Central memory CD8-positive, alpha-beta T cell (primary cell): ENCODE results near the gene MRPL24.
A peak's percentile ranks its signal among the peaks of the same experiment; 100 is the strongest.

Experiments
- ATAC-seq: fragments of 150-1000 bp; cut with Tn5 transposase; replicated peaks from 2 replicates; pipeline ENCODE4 v1.10.0; 2022; ENCODE audit warnings: mild to moderate bottlenecking, moderate FRiP score, moderate number of reproducible peaks; ENCODE audit not compliant: poor library complexity, severe bottlenecking; ENCODE audit errors: extremely low read depth
- DNase-seq, 2 donors: peaks; one replicate each; pipeline ENCODE4 v3.0.0; 2021; ENCODE audit warnings: low spot score in 2 of 2
- H3K27ac Mint-ChIP-seq: one replicate; pipeline ENCODE4 v1.8.0; 2022; ENCODE audit warnings: low read depth, mild to moderate bottlenecking, moderate library complexity, mixed read lengths
- H3K27me3 Mint-ChIP-seq: one replicate; pipeline ENCODE4 v1.8.0; 2022; ENCODE audit warnings: mixed read lengths
- H3K36me3 Mint-ChIP-seq: one replicate; pipeline ENCODE4 v1.8.0; 2022; ENCODE audit warnings: mild to moderate bottlenecking, moderate library complexity, mixed read lengths; ENCODE audit not compliant: insufficient read depth
- H3K4me1 Mint-ChIP-seq: one replicate; pipeline ENCODE4 v1.8.0; 2022; ENCODE audit warnings: mixed read lengths
- H3K4me3 Mint-ChIP-seq: one replicate; pipeline ENCODE4 v1.8.0; 2022; ENCODE audit warnings: mild to moderate bottlenecking, moderate library complexity, mixed read lengths
- H3K9me3 Mint-ChIP-seq: one replicate; pipeline ENCODE4 v1.8.0; 2022; ENCODE audit warnings: mixed read lengths

MRPL24 gene

DNA sequence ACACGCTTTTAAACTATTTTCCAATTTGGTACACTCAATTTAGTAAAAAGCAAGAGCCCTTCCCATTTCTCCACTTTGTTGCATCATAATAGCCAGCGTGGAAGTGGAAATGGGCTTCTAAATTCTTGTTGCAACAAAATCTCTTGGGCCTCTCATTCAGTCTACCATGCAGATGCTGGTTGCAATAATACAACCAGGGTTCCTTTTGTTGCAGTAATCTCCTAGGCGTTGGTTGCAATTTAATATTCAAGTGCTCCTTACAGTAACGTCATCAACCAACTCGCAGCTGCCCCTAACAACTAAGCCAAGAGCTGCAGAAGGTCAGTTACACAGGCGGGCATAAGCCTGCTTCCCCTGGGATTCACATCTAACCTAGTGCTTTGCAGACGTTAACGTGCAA lies 13.3 kb upstream of the MRPL24 start:
- H3K36me3 Mint-ChIP-seq, result peaks cover 12% of the 10 kb centered on the region
- no peak overlapping the region for H3K4me3 Mint-ChIP-seq
- ATAC-seq, result no peak
- H3K4me1 Mint-ChIP-seq, result peaks cover 30% of the 10 kb centered on the region
- no peaks in the 10 kb centered on the region for H3K9me3 Mint-ChIP-seq
- no peak overlapping the region for H3K27ac Mint-ChIP-seq
- H3K27me3 Mint-ChIP-seq, result no peaks in the 10 kb centered on the region
- no peak for DNase-seq

- ATAC-seq (no peak), DNase-seq (no peak)
- Mint-ChIP-seq H3K4me1 (peaks cover 42% of the 10 kb centered on the region), H3K4me3 (peak overlapping the region; percentile 88), H3K9me3 (no peaks in the 10 kb centered on the region), H3K36me3 (peaks cover 12% of the 10 kb centered on the region), H3K27me3 (no peaks in the 10 kb centered on the region), H3K27ac (peak overlapping the region; percentile 49)
Observed at GRCh38 chr1:156752843-156753482, 12.1 kb upstream of the MRPL24 start.

GRCh38 chr1:156751757-156752481 lies 11.0 kb upstream of the MRPL24 start:
- Mint-ChIP-seq H3K4me1 (peaks cover 50% of the 10 kb centered on the region), H3K36me3 (peaks cover 15% of the 10 kb centered on the region), H3K9me3 (no peaks in the 10 kb centered on the region), H3K4me3 (peak overlapping the region; percentile 88), H3K27me3 (no peaks in the 10 kb centered on the region), H3K27ac (peak overlapping the region; percentile 91)
- ATAC-seq (peak; percentile 86), DNase-seq (peak; percentile 78 to 88)

- H3K27ac Mint-ChIP-seq, result peak within 1 kb of the TSS; percentile 98
- H3K4me1 Mint-ChIP-seq, result peaks cover 55% of the 10 kb centered on the region
- ATAC-seq, result no peak
- H3K27me3 Mint-ChIP-seq, result no peaks in the 10 kb centered on the region
- H3K4me3 Mint-ChIP-seq, result peak within 1 kb of the TSS; percentile 88
- H3K9me3 Mint-ChIP-seq, result no peaks in the 10 kb centered on the region
- no peak for DNase-seq
- peaks cover 16% of the 10 kb centered on the region for H3K36me3 Mint-ChIP-seq
Observed at GRCh38 chr1:156751451-156751756, 10.5 kb upstream of the MRPL24 start, which contains the start of gene HDGF. TSS of gene HDGF (minus strand) at chr1:156751675. CDS start at chr1:156751429, 246 bp downstream.

DNA sequence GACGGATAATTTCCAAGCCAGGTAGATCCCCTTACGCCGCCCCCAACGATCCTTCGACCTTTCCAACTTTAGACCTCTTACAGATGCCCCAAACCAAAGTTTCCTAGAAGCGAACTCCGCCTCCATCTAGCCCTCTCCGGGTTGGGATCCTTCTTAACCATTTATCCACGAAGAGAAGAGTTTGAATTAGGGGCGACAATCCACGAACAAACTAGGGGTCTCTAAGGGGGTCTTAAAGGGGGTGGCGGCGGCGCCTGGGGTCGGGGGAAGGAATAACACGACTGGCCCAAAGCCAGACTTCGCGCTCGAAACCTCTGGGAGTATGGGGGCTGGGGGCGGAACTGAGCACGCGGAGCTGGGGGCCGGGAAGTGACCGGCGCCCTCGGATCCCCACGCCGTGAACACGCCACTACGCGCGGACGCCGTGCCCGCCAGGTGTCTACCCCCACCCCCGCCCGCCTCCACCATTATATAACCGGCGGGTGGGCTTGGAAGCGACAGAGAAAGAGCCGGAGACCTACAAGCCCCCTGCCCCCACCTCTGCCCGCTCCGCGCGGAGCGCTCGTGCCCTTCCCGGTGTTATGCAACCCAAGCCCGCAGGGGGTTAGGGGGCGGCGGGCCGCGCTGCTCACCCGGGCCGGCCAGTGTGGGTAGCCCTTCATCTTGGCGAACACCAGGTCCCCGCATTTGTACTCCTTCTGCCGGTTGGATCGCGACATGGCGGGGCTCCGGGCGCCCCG lies 10.0 kb upstream of the MRPL24 start:
- Mint-ChIP-seq H3K27ac (peak overlapping the region; percentile 98), H3K36me3 (peaks cover 17% of the 10 kb centered on the region), H3K9me3 (no peaks in the 10 kb centered on the region), H3K4me1 (peaks cover 60% of the 10 kb centered on the region), H3K27me3 (no peaks in the 10 kb centered on the region), H3K4me3 (peak overlapping the region; percentile 88)
- ATAC-seq (peak; percentile 24), DNase-seq (peak in 1 of 2 donors; percentile 24)

- H3K27ac Mint-ChIP-seq, result peak overlapping the region; percentile 98
- no peaks in the 10 kb centered on the region for H3K27me3 Mint-ChIP-seq
- H3K4me3 Mint-ChIP-seq, result peak overlapping the region; percentile 88
- DNase-seq (no peak), ATAC-seq (no peak)
- H3K9me3 Mint-ChIP-seq, result no peaks in the 10 kb centered on the region
- peaks cover 18% of the 10 kb centered on the region for H3K36me3 Mint-ChIP-seq
- H3K4me1 Mint-ChIP-seq, result peaks cover 62% of the 10 kb centered on the region
Observed at GRCh38 chr1:156750191-156750672, 9.3 kb upstream of the MRPL24 start.

- ATAC-seq (no peak), DNase-seq (no peak)
- H3K36me3 Mint-ChIP-seq, result peaks cover 18% of the 10 kb centered on the region
- peaks cover 58% of the 10 kb centered on the region for H3K4me1 Mint-ChIP-seq
- H3K27ac Mint-ChIP-seq, result peak overlapping the region; percentile 98
- H3K27me3 Mint-ChIP-seq, result no peaks in the 10 kb centered on the region
- H3K9me3 Mint-ChIP-seq, result no peaks in the 10 kb centered on the region
- H3K4me3 Mint-ChIP-seq, result peak overlapping the region; percentile 88
Observed at GRCh38 chr1:156749419-156750118, 8.7 kb upstream of the MRPL24 start.

GRCh38 chr1:156748670-156749418 lies 8.0 kb upstream of the MRPL24 start:
- Mint-ChIP-seq H3K9me3 (no peaks in the 10 kb centered on the region), H3K27ac (peak overlapping the region; percentile 98), H3K4me1 (peaks cover 58% of the 10 kb centered on the region), H3K27me3 (no peaks in the 10 kb centered on the region), H3K36me3 (peaks cover 22% of the 10 kb centered on the region), H3K4me3 (peak overlapping the region; percentile 88)
- DNase-seq (no peak), ATAC-seq (no peak)

DNA sequence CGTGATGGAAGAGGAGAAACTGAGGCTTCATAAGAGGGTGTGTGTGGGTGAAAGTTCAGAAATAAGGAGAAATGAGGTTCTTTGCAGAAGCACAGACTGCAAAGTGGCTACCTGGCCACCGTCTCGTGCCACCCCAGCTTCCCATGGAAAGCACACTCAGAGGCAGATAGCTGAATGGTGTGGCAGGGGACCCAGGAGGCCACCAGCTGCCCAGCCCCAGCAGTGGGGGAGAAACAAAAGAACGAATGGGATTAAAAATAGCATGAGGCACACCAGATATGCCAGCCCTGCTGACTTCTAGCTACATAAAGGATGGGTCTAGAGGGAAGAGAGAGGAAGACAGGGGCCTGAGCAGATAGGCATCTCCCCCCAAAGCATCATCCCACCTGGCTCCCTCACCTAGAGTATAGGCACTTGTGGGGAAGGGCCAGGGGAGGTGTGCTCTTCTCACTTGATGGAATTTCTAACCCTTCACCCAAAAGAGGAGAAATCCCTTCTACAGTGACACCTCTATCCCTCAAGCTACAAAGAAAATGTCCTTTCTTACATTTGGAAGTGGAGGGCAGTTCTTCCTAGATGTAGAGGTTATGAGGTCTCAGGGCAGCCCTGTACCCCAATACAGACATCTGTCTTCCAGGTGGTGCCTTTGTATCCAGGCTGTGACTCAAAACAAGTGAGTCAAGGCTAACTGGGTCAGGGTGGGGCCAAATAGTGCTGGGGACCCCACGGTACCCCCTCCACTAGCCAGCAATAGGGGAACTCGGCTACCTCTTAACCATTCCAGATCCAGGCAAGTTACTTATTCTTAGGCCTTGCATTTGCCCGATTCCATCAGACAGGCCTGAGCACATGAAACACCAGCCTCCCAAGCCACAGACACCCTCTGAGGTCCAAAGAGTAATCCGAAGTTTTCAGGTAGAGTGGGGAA lies 7.1 kb upstream of the MRPL24 start:
- Mint-ChIP-seq H3K36me3 (peaks cover 17% of the 10 kb centered on the region), H3K4me1 (peaks cover 56% of the 10 kb centered on the region), H3K4me3 (peak overlapping the region; percentile 88), H3K27ac (peak overlapping the region; percentile 98), H3K9me3 (no peaks in the 10 kb centered on the region), H3K27me3 (no peaks in the 10 kb centered on the region)
- DNase-seq (no peak), ATAC-seq (no peak)

DNA sequence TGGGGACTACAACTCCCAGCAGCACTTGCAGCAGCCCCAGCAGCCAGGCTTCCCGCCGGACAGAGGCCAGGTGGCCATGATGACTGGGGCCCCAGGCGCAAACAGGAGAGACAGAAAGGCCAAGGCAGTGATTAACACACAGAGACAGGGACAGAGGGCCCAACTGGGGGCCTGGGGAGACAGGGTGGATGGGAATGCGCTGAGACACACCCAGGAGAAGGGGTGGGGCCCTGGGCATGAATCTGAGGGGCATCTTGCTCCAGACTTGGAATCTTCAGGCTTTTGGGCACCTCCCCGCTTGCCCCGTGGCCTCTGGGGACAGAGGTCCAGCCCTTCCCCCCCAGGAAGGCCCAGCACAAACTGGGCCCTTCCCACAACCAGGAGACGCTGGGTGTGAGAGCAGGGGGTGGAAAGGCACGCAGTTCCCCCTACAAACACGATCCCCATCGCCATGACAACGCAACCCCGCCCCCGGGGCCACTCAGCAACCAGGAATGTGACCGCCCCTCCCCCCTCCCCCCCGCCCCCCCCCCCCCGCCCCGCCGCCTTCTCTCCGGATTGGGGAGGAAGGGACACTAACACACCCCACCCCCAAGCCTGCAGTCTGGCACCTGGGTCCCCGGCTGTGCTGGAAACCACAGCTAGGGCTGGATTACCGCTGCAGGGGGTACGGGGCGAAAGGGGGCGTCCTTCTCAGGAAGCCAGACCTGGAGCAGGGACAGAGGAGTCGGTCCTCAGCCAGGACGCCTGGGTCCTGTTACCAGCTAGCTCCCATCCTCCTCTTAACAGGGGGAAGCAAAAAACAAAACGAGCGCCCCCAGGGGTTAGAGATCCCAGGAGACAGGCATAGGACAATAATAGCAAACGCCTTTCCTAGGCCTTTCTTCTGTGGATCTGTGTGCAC lies 6.1 kb upstream of the MRPL24 start:
- DNase-seq (peak; percentile 49 to 58), ATAC-seq (peak; percentile 41)
- peak overlapping the region; percentile 88 for H3K4me3 Mint-ChIP-seq
- no peaks in the 10 kb centered on the region for H3K27me3 Mint-ChIP-seq
- peak overlapping the region; percentile 98 for H3K27ac Mint-ChIP-seq
- H3K4me1 Mint-ChIP-seq, result peaks cover 55% of the 10 kb centered on the region
- H3K9me3 Mint-ChIP-seq, result no peaks in the 10 kb centered on the region
- H3K36me3 Mint-ChIP-seq, result peaks cover 19% of the 10 kb centered on the region
